ENCODE data around the gene TOMM34.

The TOMM34 gene

GRCh38 chr20:44928595-44928994 lies 31.6 kb downstream of the TOMM34 start:
- no peak for DNase-seq

- no peak for DNase-seq
Measured at GRCh38 chr20:44924541-44924940, 35.7 kb downstream of the TOMM34 start.

- no peak for DNase-seq
Measured at GRCh38 chr20:44921447-44921846, 38.8 kb downstream of the TOMM34 start.

GRCh38 chr20:44918761-44919160 lies 41.4 kb downstream of the TOMM34 start:
- no peak for DNase-seq

GRCh38 chr20:44918342-44918741 lies 41.9 kb downstream of the TOMM34 start:
- DNase-seq: no peak

GRCh38 chr20:44917399-44917798 lies 42.8 kb downstream of the TOMM34 start:
- no peak for DNase-seq

GRCh38 chr20:44916586-44916985 lies 43.6 kb downstream of the TOMM34 start:
- no peak for DNase-seq

GRCh38 chr20:44914924-44915323 lies 45.3 kb downstream of the TOMM34 start:
- no peak for DNase-seq

GRCh38 chr20:44912189-44912588 lies 48.0 kb downstream of the TOMM34 start:
- DNase-seq: no peak

GRCh38 chr20:44911264-44911921 lies 48.8 kb downstream of the TOMM34 start:
- DNase-seq: peak in 1 of 2 experiments; percentile 23

GRCh38 chr20:44910690-44911262 lies 49.4 kb downstream of the TOMM34 start:
- no peak for DNase-seq

- DNase-seq: peak in 1 of 2 experiments; percentile 51
Measured at GRCh38 chr20:44909872-44910689, 50.1 kb downstream of the TOMM34 start, which contains the start of gene PABPC1L. Gene PABPC1L (plus strand): TSS chr20:44910060. CDS start chr20:44910144, 84 bp downstream.

GRCh38 chr20:44908987-44909871 lies 51.0 kb downstream of the TOMM34 start:
- DNase-seq: no peak

- DNase-seq: no peak
Measured at GRCh38 chr20:44904377-44904776, 55.8 kb downstream of the TOMM34 start.

- no peak for DNase-seq
Measured at GRCh38 chr20:44901974-44902373, 58.2 kb downstream of the TOMM34 start.

GRCh38 chr20:44900231-44900854 lies 59.9 kb downstream of the TOMM34 start:
- no peak for DNase-seq

GRCh38 chr20:44897133-44897532 lies 63.1 kb downstream of the TOMM34 start:
- no peak for DNase-seq

- no peak for DNase-seq
Measured at GRCh38 chr20:44896583-44896982, 63.6 kb downstream of the TOMM34 start.

- no peak for DNase-seq
Measured at GRCh38 chr20:44894959-44895358, 65.2 kb downstream of the TOMM34 start.
